ENCODE results near the gene TRMT2A.

The TRMT2A gene

GRCh38 chr22:20079745-20080444 lies 37.1 kb downstream of the TRMT2A start, which contains the start of gene DGCR8 (continued):
- TF ChIP-seq PRDM4 (tag by site-specific recombination; IDR thresholded peaks at IDR 0.05) (0 out of 2 replicates have a peak, but pooled peaks have one; percentile 36), ZNF677 (tag by site-specific recombination; IDR thresholded peaks at IDR 0.05) (no peak), ZSCAN23 (tag by site-specific recombination; IDR thresholded peaks at IDR 0.05) (no peak), ZBTB11 (tag by site-specific recombination; conservative IDR thresholded peaks at IDR 0.05; ENCODE audit: low read depth) (peak; percentile 85), TCF7L2 (IDR thresholded peaks at IDR 0.05; ENCODE audit: borderline replicate concordance, low read depth, low read length) (no peak), ZNF558 (tag by site-specific recombination; IDR thresholded peaks at IDR 0.05) (no peak), ZNF26 (tag by site-specific recombination; IDR thresholded peaks at IDR 0.05) (no peak), ZNF18 (tag by site-specific recombination; IDR thresholded peaks at IDR 0.05) (no peak), ZNF416 (tag by site-specific recombination; IDR thresholded peaks at IDR 0.05) (no peak), SCRT2 (tag by site-specific recombination; IDR thresholded peaks at IDR 0.05) (no peak), ZNF670 (tag by site-specific recombination; IDR thresholded peaks at IDR 0.05; ENCODE audit: low read depth) (no peak), ZNF311 (tag by site-specific recombination; IDR thresholded peaks at IDR 0.05; ENCODE audit: borderline replicate concordance) (no peak), HOXC10 (CRISPR knock-in tag; IDR thresholded peaks at IDR 0.05) (no peak), ZNF473 (tag by site-specific recombination; IDR thresholded peaks at IDR 0.05) (no peak), ZNF10 (tag by site-specific recombination; IDR thresholded peaks at IDR 0.05) (no peak), ZNF221 (tag by site-specific recombination; IDR thresholded peaks at IDR 0.05; ENCODE audit: borderline replicate concordance) (peak; percentile 26; the same call in 1 of the 2 replicates), FEZF1 (tag by site-specific recombination; IDR thresholded peaks at IDR 0.05) (no peak), CTCF (tag by site-specific recombination; IDR thresholded peaks at IDR 0.05) (no peak), ZNF169 (tag by site-specific recombination; IDR thresholded peaks at IDR 0.05) (no peak)
- TF ChIP-seq, protein P1, sequence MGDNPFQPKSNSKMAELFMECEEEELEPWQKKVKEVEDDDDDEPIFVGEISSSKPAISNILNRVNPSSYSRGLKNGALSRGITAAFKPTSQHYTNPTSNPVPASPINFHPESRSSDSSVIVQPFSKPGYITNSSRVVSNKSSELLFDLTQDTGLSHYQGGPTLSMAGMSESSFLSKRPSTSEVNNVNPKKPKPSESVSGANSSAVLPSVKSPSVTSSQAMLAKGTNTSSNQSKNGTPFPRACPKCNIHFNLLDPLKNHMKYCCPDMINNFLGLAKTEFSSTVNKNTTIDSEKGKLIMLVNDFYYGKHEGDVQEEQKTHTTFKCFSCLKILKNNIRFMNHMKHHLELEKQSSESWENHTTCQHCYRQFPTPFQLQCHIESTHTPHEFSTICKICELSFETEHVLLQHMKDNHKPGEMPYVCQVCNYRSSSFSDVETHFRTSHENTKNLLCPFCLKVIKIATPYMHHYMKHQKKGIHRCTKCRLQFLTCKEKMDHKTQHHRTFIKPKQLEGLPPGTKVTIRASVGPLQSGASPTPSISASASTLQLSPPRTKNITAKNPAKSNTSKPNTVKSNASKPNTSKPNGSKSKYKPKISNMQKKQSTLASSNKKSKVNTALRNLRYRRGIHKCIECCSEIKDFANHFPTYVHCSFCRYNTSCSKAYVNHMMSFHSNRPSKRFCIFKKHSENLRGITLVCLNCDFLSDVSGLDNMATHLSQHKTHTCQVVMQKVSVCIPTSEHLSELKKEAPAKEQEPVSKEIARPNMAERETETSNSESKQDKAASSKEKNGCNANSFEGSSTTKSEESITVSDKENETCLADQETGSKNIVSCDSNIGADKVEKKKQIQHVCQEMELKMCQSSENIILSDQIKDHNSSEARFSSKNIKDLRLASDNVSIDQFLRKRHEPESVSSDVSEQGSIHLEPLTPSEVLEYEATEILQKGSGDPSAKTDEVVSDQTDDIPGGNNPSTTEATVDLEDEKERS (tag by site-specific recombination; IDR thresholded peaks at IDR 0.05) = no peak
- TF ChIP-seq, protein P2, sequence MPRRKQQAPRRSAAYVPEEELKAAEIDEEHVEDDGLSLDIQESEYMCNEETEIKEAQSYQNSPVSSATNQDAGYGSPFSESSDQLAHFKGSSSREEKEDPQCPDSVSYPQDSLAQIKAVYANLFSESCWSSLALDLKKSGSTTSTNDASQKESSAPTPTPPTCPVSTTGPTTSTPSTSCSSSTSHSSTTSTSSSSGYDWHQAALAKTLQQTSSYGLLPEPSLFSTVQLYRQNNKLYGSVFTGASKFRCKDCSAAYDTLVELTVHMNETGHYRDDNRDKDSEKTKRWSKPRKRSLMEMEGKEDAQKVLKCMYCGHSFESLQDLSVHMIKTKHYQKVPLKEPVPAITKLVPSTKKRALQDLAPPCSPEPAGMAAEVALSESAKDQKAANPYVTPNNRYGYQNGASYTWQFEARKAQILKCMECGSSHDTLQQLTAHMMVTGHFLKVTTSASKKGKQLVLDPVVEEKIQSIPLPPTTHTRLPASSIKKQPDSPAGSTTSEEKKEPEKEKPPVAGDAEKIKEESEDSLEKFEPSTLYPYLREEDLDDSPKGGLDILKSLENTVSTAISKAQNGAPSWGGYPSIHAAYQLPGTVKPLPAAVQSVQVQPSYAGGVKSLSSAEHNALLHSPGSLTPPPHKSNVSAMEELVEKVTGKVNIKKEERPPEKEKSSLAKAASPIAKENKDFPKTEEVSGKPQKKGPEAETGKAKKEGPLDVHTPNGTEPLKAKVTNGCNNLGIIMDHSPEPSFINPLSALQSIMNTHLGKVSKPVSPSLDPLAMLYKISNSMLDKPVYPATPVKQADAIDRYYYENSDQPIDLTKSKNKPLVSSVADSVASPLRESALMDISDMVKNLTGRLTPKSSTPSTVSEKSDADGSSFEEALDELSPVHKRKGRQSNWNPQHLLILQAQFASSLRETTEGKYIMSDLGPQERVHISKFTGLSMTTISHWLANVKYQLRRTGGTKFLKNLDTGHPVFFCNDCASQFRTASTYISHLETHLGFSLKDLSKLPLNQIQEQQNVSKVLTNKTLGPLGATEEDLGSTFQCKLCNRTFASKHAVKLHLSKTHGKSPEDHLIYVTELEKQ (tag by site-specific recombination; IDR thresholded peaks at IDR 0.05; ENCODE audit: borderline replicate concordance) = no peak

All from HEK293 (cell line).